ENCODE results near the gene MCTP2. TPM values are rescaled to one million over a fixed set of nuclear protein-coding genes. Genes with fewer than 3 reads are reported as not detected.
A peak's percentile ranks its signal among the peaks of the same experiment; 100 is the strongest.

The MCTP2 gene
- total and polyA plus RNA-seq, 2 of the 13 experiments (the other 11 are each of a cell fraction or from before 2014, with no cell fraction given), result 5.1 to 8.6 TPM

DNA sequence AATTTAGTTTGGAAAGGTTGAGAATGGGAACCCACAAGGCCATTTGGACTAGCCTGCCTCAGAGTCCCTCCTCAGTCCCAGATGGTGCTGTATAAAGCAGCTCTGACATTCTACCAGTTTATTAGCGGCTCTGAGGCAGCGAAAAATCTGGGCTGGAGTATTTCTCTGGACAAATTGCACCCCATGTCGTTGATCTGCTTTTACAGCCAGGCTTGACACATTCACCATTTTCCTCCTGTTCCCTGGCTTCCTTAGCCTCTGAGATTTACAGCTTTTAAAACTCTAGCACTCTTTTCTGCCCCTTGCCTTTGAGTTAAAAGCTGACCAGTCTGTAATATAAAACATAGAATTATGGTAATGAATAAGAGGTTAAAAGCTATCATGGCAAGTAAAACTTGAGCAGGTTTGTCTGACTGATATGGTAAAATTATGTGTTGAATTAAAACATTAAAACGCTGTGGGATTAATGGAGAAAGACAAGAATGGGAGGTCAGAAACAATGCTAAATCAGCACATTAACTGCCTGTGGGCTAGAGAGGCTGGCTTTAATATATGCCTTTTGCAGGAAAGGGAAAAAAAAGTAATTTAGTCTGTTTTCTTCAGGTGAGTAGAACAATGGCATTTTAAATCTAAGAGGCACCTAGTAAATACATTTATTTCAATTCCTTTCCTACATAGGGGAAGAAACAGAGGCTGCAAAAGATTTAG lies 131.2 kb downstream of the MCTP2 start:
- H2AFZ ChIP-seq (ENCODE audit: low read length), result no peak overlapping the region
- no peak overlapping the region for H3K4me3 ChIP-seq (replicated peaks in 1 of 3; ENCODE audit: insufficient read depth in 1 of 3, low read depth in 2 of 3, low read length in 3 of 3)
- H3K4me1 ChIP-seq (ENCODE audit: insufficient read depth, low read length), result 0 out of 2 replicates have a peak, but pooled peaks cover 10% of the 10 kb centered on the region
- H3K9me3 ChIP-seq (ENCODE audit: low read length), result no peaks in the 10 kb centered on the region
- in situ Hi-C loops (cut with HindIII; ENCODE audit: extremely low pct_ligation_motif_present, low pct_unique_long_range_greater_than_20kb) (no loop called here), intact Hi-C loops (cut with micrococcal nuclease; ENCODE audit: unreplicated experiment) (no loop called here)
- 62% methylated on average over 4 of the region's 4 CpGs for WGBS (ENCODE audit: low lambda C conversion rate)
- H3K36me3 ChIP-seq (replicated peaks in 1 of 2; ENCODE audit: control insufficient read depth in 1 of 2, insufficient read depth in 2 of 2, low read length in 2 of 2), result no peaks in the 10 kb centered on the region
- no TSS peak for BruUV-seq (replicated peaks)
- TF ChIP-seq ZNF253 (CRISPR knock-in tag; IDR thresholded peaks at IDR 0.05; ENCODE audit: borderline replicate concordance), result no peak
- 0 out of 2 replicates have a peak, but pooled peaks have one; percentile 7 for TF ChIP-seq MAFF (IDR thresholded peaks at IDR 0.05; ENCODE audit: low read depth, low read length)
- TF ChIP-seq MAFK (conservative IDR thresholded peaks at IDR 0.05 in 1 of 2, IDR thresholded peaks at IDR 0.05 in 1 of 2; ENCODE audit: low read length in 2 of 2), result peak; percentile 20 to 54; a peak in 2 of 4 replicates
- FAIRE-seq (no peak), ATAC-seq (no peak), DNase-seq (ENCODE audit: low spot score) (no peak)
- H3K79me2 ChIP-seq (ENCODE audit: insufficient read depth, low read length), result no peaks in the 10 kb centered on the region
- CTCF ChIA-PET (ENCODE audit: low intra/inter-chr PET ratio, low total read pairs), result no interaction called here
- H3K4me2 ChIP-seq (ENCODE audit: low read depth, low read length), result no peak overlapping the region
- H4K20me1 ChIP-seq (ENCODE audit: insufficient read depth, low read length), result no peaks in the 10 kb centered on the region
- no peak overlapping the region for H3K27ac ChIP-seq (ENCODE audit: extremely low read length, insufficient read depth, low read length)
- H3K27me3 ChIP-seq (ENCODE audit: control insufficient read depth in 1 of 2, insufficient read depth in 2 of 2, low read length in 2 of 2), result no peaks in the 10 kb centered on the region
- H3K9ac ChIP-seq (ENCODE audit: insufficient read depth, low read depth, low read length), result no peak overlapping the region
- POLR2A ChIA-PET, result no interaction called here

DNA sequence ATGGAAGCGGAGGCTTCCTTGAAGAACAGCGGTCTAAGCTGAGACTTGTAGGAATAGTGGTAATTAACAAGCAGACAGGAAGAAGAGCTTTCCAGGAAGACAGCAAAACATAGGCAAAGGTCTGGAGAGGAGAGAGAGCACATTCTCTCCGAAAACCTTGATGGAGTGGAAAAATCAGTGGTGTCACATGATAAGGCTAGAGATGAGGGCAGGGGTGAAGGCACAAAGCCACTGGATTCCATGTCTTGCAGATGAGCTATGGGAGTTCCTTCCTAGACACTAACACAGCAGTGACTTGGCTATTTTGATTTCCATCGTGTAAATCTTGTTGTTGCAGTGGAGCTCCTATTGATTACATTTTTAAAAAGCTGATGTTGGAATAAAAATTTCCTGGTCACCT lies 132.0 kb downstream of the MCTP2 start:
- Histone ChIP-seq H3K27me3 (ENCODE audit: control insufficient read depth in 1 of 2, insufficient read depth in 2 of 2, low read length in 2 of 2) (no peaks in the 10 kb centered on the region), H3K27ac (ENCODE audit: extremely low read length, insufficient read depth, low read length) (no peak overlapping the region), H3K9ac (ENCODE audit: insufficient read depth, low read depth, low read length) (no peak overlapping the region), H3K4me1 (ENCODE audit: insufficient read depth, low read length) (0 out of 2 replicates have a peak, but pooled peaks cover 10% of the 10 kb centered on the region), H3K36me3 (replicated peaks in 1 of 2; ENCODE audit: control insufficient read depth in 1 of 2, insufficient read depth in 2 of 2, low read length in 2 of 2) (no peaks in the 10 kb centered on the region), H3K79me2 (ENCODE audit: insufficient read depth, low read length) (no peaks in the 10 kb centered on the region), H3K4me3 (replicated peaks in 1 of 3; ENCODE audit: insufficient read depth in 1 of 3, low read depth in 2 of 3, low read length in 3 of 3) (no peak overlapping the region), H3K9me3 (ENCODE audit: low read length) (no peaks in the 10 kb centered on the region), H3K4me2 (ENCODE audit: low read depth, low read length) (no peak overlapping the region), H2AFZ (ENCODE audit: low read length) (no peak overlapping the region), H4K20me1 (ENCODE audit: insufficient read depth, low read length) (no peaks in the 10 kb centered on the region)
- TF ChIP-seq SMAD3 (CRISPR knock-in tag; IDR thresholded peaks at IDR 0.05), result no peak
- no peak for TF ChIP-seq ZNF746 (CRISPR knock-in tag; IDR thresholded peaks at IDR 0.05)
- TF ChIP-seq ZNF383 (CRISPR knock-in tag; IDR thresholded peaks at IDR 0.05; ENCODE audit: borderline replicate concordance), result no peak
- TF ChIP-seq NR2F2 (IDR thresholded peaks at IDR 0.05; ENCODE audit: borderline replicate concordance, low read depth), result no peak
- TF ChIP-seq ZNF17 (CRISPR knock-in tag; IDR thresholded peaks at IDR 0.05), result no peak
- no peak for TF ChIP-seq ZNF333 (CRISPR knock-in tag; IDR thresholded peaks at IDR 0.05; ENCODE audit: borderline replicate concordance)
- no peak for TF ChIP-seq REPIN1 (CRISPR knock-in tag; IDR thresholded peaks at IDR 0.05; ENCODE audit: borderline replicate concordance, low read depth)
- TF ChIP-seq, protein P1, sequence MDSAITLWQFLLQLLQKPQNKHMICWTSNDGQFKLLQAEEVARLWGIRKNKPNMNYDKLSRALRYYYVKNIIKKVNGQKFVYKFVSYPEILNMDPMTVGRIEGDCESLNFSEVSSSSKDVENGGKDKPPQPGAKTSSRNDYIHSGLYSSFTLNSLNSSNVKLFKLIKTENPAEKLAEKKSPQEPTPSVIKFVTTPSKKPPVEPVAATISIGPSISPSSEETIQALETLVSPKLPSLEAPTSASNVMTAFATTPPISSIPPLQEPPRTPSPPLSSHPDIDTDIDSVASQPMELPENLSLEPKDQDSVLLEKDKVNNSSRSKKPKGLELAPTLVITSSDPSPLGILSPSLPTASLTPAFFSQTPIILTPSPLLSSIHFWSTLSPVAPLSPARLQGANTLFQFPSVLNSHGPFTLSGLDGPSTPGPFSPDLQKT (CRISPR knock-in tag; IDR thresholded peaks at IDR 0.05; ENCODE audit: borderline replicate concordance), result no peak
- in situ Hi-C loops (cut with HindIII; ENCODE audit: extremely low pct_ligation_motif_present, low pct_unique_long_range_greater_than_20kb) (no loop called here), intact Hi-C loops (cut with micrococcal nuclease; ENCODE audit: unreplicated experiment) (no loop called here)
- FAIRE-seq (no peak), ATAC-seq (no peak), DNase-seq (ENCODE audit: low spot score) (no peak)
- ChIA-PET POLR2A (no interaction called here), CTCF (ENCODE audit: low intra/inter-chr PET ratio, low total read pairs) (no interaction called here)
- BruUV-seq (replicated peaks), result no TSS peak
- 81% methylated on average over 4 of the region's 4 CpGs for WGBS (ENCODE audit: low lambda C conversion rate)

All from HepG2 (cell line).